Neuronal stem cell (in vitro differentiated cells): ENCODE measurements around the gene ZFX.

Experiments used
- DNase-seq: peaks from one replicate; pipeline ENCODE4 v3.0.0-alpha.2; 2013; ENCODE audit warnings: low spot score
- H2AFZ ChIP-seq: one replicate; pipeline ENCODE4 v1.6.1; 2013; ENCODE audit warnings: mild to moderate bottlenecking, low read length, inconsistent platforms
- H2AK5ac ChIP-seq: 2 replicates; pipeline ENCODE4 v1.6.1; 2013; ENCODE audit warnings: low read depth, mild to moderate bottlenecking, inconsistent platforms, low read length, moderate library complexity, mixed read lengths
- H2BK120ac ChIP-seq: 2 replicates; pipeline ENCODE4 v1.6.1; 2013; ENCODE audit warnings: low read depth, mild to moderate bottlenecking, inconsistent platforms, low read length, moderate library complexity, mixed read lengths
- H2BK12ac ChIP-seq: one replicate; pipeline ENCODE4 v1.6.1; 2013; ENCODE audit warnings: low read length, inconsistent platforms
- H2BK15ac ChIP-seq: 2 replicates; pipeline ENCODE4 v1.6.1; 2013; ENCODE audit warnings: mild to moderate bottlenecking, low read length, inconsistent platforms, mixed read lengths
- H2BK5ac ChIP-seq: one replicate; pipeline ENCODE4 v1.6.1; 2013; ENCODE audit warnings: inconsistent platforms, mild to moderate bottlenecking, low read length, moderate library complexity
- H3K14ac ChIP-seq: one replicate; pipeline ENCODE4 v1.6.1; 2013; ENCODE audit warnings: low read length, inconsistent platforms
- H3K18ac ChIP-seq: 2 replicates; pipeline ENCODE4 v1.6.1; 2013; ENCODE audit warnings: low read length, inconsistent platforms
- H3K23ac ChIP-seq: 2 replicates; pipeline ENCODE4 v1.6.1; 2013; ENCODE audit warnings: low read depth, mild to moderate bottlenecking, mixed read lengths, low read length, inconsistent platforms; ENCODE audit not compliant: poor library complexity
- H3K27ac ChIP-seq: replicated peaks from 3 replicates; pipeline ENCODE4 v1.5.1; 2013; ENCODE audit warnings: low read length, inconsistent platforms
- H3K27me3 ChIP-seq, 3 experiments: 2 replicates each; pipeline ENCODE4 v1.6.1; 2013; ENCODE audit warnings: low read length in 3 of 3, mild to moderate bottlenecking in 2 of 3, inconsistent platforms in 1 of 3, low read depth in 1 of 3, mixed read lengths in 1 of 3, moderate library complexity in 1 of 3; ENCODE audit not compliant: control insufficient read depth in 3 of 3, insufficient read depth in 3 of 3
- H3K36me3 ChIP-seq, 2 donors: replicated peaks in 1 of 2; 2 replicates each; pipeline ENCODE4 v1.6.1; 2013; ENCODE audit warnings: low read length in 2 of 2; ENCODE audit not compliant: control insufficient read depth in 2 of 2, insufficient read depth in 2 of 2
- H3K4ac ChIP-seq: 2 replicates; pipeline ENCODE4 v1.6.1; 2013; ENCODE audit warnings: inconsistent platforms, mild to moderate bottlenecking, low read length, moderate library complexity
- H3K4me1 ChIP-seq, 2 donors: 1 replicate in 1 of 2; 2 replicates in 1 of 2; pipeline ENCODE4 v1.6.1; 2013; ENCODE audit warnings: low read length in 2 of 2, low read depth in 1 of 2; ENCODE audit not compliant: control insufficient read depth in 2 of 2, insufficient read depth in 1 of 2
- H3K4me2 ChIP-seq: one replicate; pipeline ENCODE4 v1.6.1; 2013; ENCODE audit warnings: mild to moderate bottlenecking, low read length, inconsistent platforms; ENCODE audit not compliant: insufficient read depth, poor library complexity, severe bottlenecking
- H3K4me3 ChIP-seq, 2 donors: 2 replicates each; pipeline ENCODE4 v1.5.1; 2013; ENCODE audit warnings: low read length in 2 of 2, mild to moderate bottlenecking in 2 of 2, inconsistent platforms in 1 of 2, moderate library complexity in 1 of 2
- H3K79me1 ChIP-seq: one replicate; pipeline ENCODE4 v1.6.1; 2013; ENCODE audit warnings: low read depth, mild to moderate bottlenecking, inconsistent platforms, low read length, moderate library complexity
- H3K9ac ChIP-seq: one replicate; pipeline ENCODE4 v1.6.1; 2013; ENCODE audit warnings: mild to moderate bottlenecking, low read depth, low read length, inconsistent platforms; ENCODE audit not compliant: poor library complexity
- H3K9me3 ChIP-seq, 2 donors: replicated peaks in 1 of 2; 2 replicates each; pipeline versions ENCODE3 to v1.6.1; 2013; ENCODE audit warnings: low read length in 2 of 2, mild to moderate bottlenecking in 2 of 2, inconsistent platforms in 1 of 2, low read depth in 1 of 2, mixed read lengths in 1 of 2, moderate library complexity in 1 of 2; ENCODE audit not compliant: control insufficient read depth in 2 of 2, insufficient read depth in 1 of 2
- H4K8ac ChIP-seq: one replicate; pipeline ENCODE4 v1.6.1; 2013; ENCODE audit warnings: low read depth, mild to moderate bottlenecking, inconsistent platforms, low read length, moderate library complexity
- H4K91ac ChIP-seq: one replicate; pipeline ENCODE4 v1.6.1; 2013; ENCODE audit warnings: low read length, low read depth, mild to moderate bottlenecking, inconsistent platforms; ENCODE audit not compliant: poor library complexity
- WGBS, 2 donors: extraction: QIAGEN DNeasy Blood & Tissue Kit; methylation state at CpG; one replicate each; pipeline ENCODE4 v1.1.7; 2013; ENCODE audit warnings: missing lambda C conversion rate in 2 of 2, mixed read lengths in 1 of 2; ENCODE audit not compliant: insufficient read length in 2 of 2, insufficient replicate concordance in 1 of 2; ENCODE audit errors: extremely low coverage in 2 of 2; 5-methylcytosine and 5-hydroxymethylcytosine counted together

The ZFX gene

DNA sequence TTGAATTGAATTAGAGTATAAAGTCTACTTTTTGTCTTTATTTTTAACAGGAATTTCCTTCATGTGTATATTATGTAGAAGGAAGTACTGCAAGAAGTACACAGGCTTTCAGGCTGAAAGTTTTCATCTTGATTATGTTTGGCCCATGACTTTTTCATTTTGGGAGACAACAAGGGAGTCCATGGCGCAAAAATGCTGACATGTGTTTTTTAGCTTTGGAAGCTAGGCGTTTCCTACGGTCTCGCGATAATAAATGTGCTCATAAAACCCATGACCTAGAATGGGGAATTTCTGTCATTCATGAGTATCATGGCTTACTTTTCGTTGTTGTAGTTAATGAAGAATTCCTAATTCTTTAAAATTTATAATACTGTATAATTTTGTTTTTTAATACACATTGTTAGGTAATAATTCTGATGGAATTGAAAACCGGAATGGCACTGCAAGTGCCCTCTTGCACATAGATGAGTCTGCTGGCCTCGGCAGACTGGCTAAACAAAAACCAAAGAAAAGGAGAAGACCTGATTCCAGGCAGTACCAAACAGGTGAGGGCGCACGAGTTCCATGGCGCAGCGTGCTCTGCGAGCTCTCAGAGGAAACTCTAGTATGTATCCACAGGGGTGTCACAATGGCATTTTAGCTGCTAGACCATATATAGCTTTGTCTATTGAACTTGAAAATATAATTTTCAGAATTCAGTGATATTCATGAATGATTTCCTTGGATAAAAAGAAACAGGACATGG is 59.1 kb downstream of the ZFX start:
- DNase-seq = no peak
- H3K27ac ChIP-seq = no peak overlapping the region
- H3K79me1 ChIP-seq = no peaks in the 10 kb centered on the region
- H2AFZ ChIP-seq = no peak overlapping the region
- H3K9me3 ChIP-seq = no peaks in the 10 kb centered on the region
- H3K9ac ChIP-seq = no peak overlapping the region
- H2BK15ac ChIP-seq = no peak overlapping the region
- H3K14ac ChIP-seq = no peak overlapping the region
- peaks cover 9 to 76% of the 10 kb centered on the region in 2 donors for H3K36me3 ChIP-seq
- H2AK5ac ChIP-seq = no peak overlapping the region
- no peak overlapping the region for H2BK12ac ChIP-seq
- no CpG with 5 or more reads among the region's 13 CpGs for WGBS, 2 donors
- H4K91ac ChIP-seq = no peak overlapping the region
- no peaks in the 10 kb centered on the region for H3K4me1 ChIP-seq
- H3K4me3 ChIP-seq = no peak overlapping the region
- H3K4ac ChIP-seq = no peak overlapping the region
- H2BK5ac ChIP-seq = no peak overlapping the region
- H2BK120ac ChIP-seq = no peak overlapping the region
- H4K8ac ChIP-seq = no peak overlapping the region
- H3K27me3 ChIP-seq = no peaks in the 10 kb centered on the region
- no peak overlapping the region for H3K4me2 ChIP-seq
- H3K23ac ChIP-seq = no peak overlapping the region
- H3K18ac ChIP-seq = no peak overlapping the region

DNA sequence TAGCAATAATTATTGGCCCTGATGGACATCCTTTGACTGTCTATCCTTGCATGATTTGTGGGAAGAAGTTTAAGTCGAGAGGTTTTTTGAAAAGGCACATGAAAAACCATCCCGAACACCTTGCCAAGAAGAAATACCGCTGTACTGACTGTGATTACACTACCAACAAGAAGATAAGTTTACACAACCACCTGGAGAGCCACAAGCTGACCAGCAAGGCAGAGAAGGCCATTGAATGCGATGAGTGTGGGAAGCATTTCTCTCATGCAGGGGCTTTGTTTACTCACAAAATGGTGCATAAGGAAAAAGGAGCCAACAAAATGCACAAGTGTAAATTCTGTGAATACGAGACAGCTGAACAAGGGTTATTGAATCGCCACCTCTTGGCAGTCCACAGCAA is 60.7 kb downstream of the ZFX start:
- H3K14ac ChIP-seq = no peak overlapping the region
- H2AK5ac ChIP-seq = no peak overlapping the region
- H3K4me1 ChIP-seq = no peaks in the 10 kb centered on the region
- no peak overlapping the region for H2AFZ ChIP-seq
- no peaks in the 10 kb centered on the region for H3K79me1 ChIP-seq
- H2BK15ac ChIP-seq = no peak overlapping the region
- no CpG with 5 or more reads among the region's 6 CpGs for WGBS, 2 donors
- no peaks in the 10 kb centered on the region for H3K9me3 ChIP-seq
- no peak overlapping the region for H3K23ac ChIP-seq
- no peak overlapping the region for H2BK12ac ChIP-seq
- H4K8ac ChIP-seq = no peak overlapping the region
- H3K36me3 ChIP-seq = peaks cover 9 to 75% of the 10 kb centered on the region in 2 donors
- H4K91ac ChIP-seq = no peak overlapping the region
- H3K4me3 ChIP-seq = no peak overlapping the region
- no peak overlapping the region for H3K18ac ChIP-seq
- no peak overlapping the region for H3K9ac ChIP-seq
- no peak overlapping the region for H3K27ac ChIP-seq
- no peak overlapping the region for H3K4me2 ChIP-seq
- no peak overlapping the region for H3K4ac ChIP-seq
- H2BK5ac ChIP-seq = no peak overlapping the region
- DNase-seq = no peak
- no peaks in the 10 kb centered on the region for H3K27me3 ChIP-seq
- H2BK120ac ChIP-seq = no peak overlapping the region

DNA sequence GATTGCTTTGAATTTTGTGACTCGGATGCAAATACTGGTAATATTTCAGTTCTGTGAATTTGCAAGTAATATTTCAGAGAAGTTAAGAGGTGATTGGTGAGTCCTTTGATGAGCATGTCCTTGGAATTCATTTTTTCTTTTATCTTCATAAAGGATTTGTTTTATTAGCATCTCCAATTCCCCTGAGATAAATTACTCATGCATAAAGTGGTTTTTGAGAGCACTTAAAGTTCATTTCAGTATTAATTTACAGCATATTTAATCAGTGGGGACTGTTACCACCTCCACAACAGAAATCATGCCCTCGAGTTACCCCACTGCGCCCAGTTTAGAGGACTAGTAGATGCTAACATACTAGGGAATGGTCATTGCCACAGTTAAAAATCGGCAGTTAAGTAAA is 65.0 kb downstream of the ZFX start:
- Histone ChIP-seq H4K91ac (no peak overlapping the region), H2BK120ac (no peak overlapping the region), H3K18ac (no peak overlapping the region), H3K23ac (no peak overlapping the region), H4K8ac (no peak overlapping the region), H3K9ac (no peak overlapping the region), H3K9me3 (no peaks in the 10 kb centered on the region), H3K4me1 (no peaks in the 10 kb centered on the region), H3K4me3 (no peak overlapping the region), H2BK5ac (no peak overlapping the region), H3K4me2 (no peak overlapping the region), H3K79me1 (no peaks in the 10 kb centered on the region), H3K4ac (no peak overlapping the region), H3K27ac (no peak overlapping the region), H2BK12ac (no peak overlapping the region), H3K14ac (no peak overlapping the region), H2BK15ac (no peak overlapping the region), H2AFZ (no peak overlapping the region), H3K36me3 (peaks cover 9 to 50% of the 10 kb centered on the region in 2 donors), H2AK5ac (no peak overlapping the region), H3K27me3 (no peaks in the 10 kb centered on the region)
- no CpG with 5 or more reads among the region's 4 CpGs for WGBS, 2 donors
- DNase-seq = no peak

DNA sequence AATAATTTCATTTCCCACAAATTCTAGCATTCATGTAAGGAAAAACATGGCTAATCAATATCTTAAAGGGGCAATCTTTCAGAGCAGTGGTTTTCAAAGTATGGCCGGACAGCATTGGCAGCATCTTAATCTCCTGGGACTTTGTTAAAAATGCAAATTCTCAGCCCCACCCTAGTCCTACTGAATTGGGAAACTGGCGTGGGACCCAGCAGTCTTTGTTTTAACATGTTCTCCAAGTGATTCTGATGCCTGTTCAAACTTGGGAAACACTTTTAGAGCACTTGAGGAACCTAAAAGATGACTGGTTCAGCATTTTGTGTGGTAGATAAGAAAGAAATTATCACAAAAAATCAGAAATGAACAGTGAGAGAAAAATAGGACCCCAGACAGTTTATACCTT is 65.7 kb downstream of the ZFX start:
- Histone ChIP-seq H3K27me3 (no peaks in the 10 kb centered on the region), H2BK15ac (no peak overlapping the region), H3K27ac (no peak overlapping the region), H3K14ac (no peak overlapping the region), H2AK5ac (no peak overlapping the region), H2BK12ac (no peak overlapping the region), H2AFZ (no peak overlapping the region), H3K4me2 (no peak overlapping the region), H3K9ac (no peak overlapping the region), H4K91ac (no peak overlapping the region), H3K9me3 (no peaks in the 10 kb centered on the region), H2BK120ac (no peak overlapping the region), H4K8ac (no peak overlapping the region), H3K4me3 (no peak overlapping the region), H3K23ac (no peak overlapping the region), H3K4ac (no peak overlapping the region), H3K36me3 (peaks cover 7 to 43% of the 10 kb centered on the region in 2 donors), H3K4me1 (no peaks in the 10 kb centered on the region), H3K18ac (no peak overlapping the region), H3K79me1 (no peaks in the 10 kb centered on the region), H2BK5ac (no peak overlapping the region)
- no peak for DNase-seq
- WGBS, 2 donors = no CpG with 5 or more reads among the region's 2 CpGs
